Hematopoietic multipotent progenitor cell treated with erythropoietin and hydrocortisone succinate and interleukin-3 and kit ligand, for 6 days (in vitro differentiated cells): ENCODE data around the gene SAYSD1.

Source experiments
- DNase-seq: peaks from one replicate; pipeline ENCODE4 v3.0.0-alpha.2; 2015

The SAYSD1 gene

DNA sequence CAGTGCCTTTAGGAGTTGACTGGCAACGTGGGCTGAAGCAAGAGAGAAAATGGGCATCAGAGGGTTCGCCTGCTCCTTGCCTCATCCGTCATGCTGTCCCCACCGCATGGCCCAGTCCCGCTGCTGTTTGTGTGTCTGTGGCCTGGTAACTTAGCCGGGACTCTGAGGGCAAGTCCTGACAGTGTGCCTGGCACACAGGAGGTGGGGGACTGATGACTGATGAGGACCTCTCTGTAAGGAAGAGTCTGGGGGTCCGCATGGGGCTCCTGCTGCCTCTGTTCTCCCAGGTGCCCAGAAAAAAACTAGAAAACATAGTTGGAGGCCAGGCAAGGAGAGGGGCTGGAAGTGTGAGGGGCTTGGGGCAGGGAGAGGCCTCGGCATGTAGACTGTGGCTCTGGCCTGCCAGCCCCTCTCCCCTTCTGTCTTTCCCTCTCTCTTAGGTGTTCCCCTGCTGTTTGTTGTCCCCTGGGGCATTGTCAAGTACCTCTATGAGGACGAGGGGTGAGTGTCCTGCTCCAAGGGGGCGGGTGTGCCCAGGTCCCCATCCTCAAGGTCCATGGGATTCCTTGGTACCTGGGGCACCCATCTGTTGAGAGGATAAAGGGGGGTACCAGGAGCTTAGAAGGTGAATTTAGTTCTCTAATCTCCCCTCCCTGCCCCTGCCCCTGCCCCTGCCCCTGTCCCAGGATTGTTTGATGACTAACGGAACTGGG, 36.9 kb downstream of the SAYSD1 start:
- no peak for DNase-seq

DNA sequence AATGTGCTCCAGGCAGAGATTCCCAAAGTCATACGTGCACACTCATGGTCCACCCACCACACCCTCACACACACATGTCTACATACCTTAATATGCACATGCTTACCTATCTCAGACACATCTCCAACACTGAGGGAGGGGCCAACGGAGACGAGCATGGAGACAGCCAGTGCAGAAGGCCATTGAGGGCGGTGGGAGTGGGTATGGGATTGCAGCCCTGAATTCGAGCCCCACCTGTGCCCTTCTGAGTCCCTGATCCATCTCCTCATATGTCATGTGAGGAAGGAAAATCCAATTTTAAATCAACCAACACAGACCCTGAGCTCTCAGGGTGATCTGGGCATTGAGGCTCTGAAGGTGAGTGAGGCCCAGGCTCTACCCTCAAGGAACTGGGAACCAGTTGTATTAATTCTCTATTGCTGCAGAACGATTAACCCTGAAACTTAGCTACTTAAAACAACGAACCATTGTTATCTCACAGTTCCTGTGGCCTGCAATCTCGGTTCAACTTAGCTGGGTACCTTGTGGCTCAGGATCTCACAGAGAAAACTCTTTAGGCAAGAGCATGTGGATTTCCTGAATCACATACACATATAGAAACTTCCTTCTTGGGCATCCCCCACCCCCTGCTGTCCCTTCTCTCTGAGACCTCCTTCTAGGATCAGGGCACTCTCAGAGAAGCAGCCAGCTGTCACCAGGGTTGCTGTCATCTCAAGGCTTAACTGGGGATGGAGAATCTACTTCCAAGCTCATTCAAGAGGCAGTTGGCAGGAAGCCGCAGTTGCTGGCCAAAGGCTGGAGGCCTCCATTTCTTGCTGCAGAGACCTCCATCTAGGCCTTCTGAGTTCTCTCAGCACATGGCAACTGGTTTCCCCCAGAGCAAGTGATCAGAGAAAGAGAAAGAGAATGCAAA, 38.1 kb downstream of the SAYSD1 start:
- no peak for DNase-seq

DNA sequence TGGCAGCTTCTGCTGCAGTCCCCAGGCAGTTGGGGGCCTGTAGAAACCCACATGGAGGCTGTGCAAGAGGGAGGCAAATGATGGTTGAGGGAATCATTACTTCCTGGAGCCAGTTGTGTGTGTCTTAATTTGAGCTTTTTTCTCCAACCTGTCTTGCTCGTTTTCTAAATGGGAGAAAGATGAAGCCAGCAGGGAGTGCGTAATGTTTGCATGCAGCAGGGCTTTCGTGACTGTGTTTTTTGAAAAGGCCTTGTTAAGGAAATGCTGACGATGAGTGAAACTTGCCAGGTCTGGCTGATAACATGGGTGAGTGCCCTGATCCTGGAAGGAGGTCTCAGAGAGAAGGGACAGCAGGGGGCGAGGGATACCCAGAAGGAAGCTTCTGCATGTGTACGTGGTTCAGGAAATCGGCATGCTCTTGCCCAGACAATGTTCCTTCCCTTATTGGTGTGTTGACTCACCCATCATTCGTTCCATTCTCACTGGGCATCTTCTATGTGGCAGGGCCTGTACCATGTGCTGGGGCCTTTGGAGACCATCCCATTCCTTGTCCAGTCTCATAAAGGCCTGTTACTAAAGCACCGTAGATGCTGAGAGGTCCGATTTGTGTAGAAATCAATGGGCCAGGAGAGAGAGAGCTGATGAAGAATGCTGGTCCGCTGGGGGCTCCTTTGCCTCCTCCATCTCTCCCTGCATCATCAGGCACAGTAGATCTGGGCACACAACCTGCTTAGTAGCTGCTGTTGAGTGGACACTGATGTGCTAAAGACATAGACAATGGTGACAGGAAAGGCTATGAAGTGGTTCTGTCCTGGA, 39.0 kb downstream of the SAYSD1 start:
- DNase-seq: no peak

DNA sequence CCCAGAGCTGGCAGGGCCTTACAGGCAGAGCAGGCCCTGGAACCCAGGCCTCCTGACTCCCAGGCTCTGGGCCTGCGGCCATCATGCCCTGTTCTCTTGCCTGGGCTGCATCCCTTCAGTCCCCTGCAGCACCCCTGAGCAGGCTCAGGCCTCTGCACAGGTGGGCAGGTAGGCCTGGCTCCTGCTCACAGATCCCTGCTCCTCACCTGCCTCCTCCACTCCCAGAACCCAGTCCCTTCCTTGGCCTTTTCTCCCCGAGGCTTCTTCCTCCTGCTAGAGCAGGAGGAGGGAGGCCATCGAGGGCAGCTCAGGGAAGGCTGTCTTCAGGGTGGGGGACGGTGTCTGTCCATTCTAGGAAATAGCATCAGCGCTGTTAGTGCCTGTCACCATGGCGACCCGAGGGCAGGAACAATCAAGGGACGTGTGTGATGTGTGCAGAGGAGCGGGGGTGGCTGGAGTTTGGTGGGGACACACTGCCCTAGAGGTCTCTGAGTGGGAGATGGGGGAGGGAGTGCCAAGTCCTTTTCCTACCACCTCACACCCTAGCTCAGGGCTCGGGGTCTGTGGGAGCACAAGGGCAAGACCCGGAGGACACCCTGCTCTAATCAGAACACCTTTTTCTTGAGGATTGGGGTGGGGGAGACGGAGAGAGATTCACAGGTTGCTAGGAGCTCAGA, 39.8 kb downstream of the SAYSD1 start:
- no peak for DNase-seq

DNA sequence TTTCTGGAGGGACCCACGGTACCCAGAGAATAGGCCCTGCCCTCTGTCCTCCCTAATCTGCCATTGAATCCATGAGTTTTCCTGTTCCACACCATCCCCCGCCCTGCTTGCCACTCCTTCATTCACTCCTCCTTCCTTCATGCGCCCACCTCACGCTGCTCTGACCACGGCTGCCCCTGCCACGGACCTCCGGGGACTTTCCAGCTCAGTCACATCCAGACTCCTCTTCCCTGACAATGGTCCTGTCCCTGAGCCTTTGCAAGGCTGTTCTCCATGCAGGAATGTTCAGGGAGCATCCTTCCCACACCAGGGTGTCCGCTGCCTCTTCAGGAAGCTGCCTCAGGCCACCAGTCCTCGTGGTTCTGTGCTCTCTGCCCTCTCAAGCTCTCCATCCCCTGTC, 40.5 kb downstream of the SAYSD1 start:
- DNase-seq: no peak

DNA sequence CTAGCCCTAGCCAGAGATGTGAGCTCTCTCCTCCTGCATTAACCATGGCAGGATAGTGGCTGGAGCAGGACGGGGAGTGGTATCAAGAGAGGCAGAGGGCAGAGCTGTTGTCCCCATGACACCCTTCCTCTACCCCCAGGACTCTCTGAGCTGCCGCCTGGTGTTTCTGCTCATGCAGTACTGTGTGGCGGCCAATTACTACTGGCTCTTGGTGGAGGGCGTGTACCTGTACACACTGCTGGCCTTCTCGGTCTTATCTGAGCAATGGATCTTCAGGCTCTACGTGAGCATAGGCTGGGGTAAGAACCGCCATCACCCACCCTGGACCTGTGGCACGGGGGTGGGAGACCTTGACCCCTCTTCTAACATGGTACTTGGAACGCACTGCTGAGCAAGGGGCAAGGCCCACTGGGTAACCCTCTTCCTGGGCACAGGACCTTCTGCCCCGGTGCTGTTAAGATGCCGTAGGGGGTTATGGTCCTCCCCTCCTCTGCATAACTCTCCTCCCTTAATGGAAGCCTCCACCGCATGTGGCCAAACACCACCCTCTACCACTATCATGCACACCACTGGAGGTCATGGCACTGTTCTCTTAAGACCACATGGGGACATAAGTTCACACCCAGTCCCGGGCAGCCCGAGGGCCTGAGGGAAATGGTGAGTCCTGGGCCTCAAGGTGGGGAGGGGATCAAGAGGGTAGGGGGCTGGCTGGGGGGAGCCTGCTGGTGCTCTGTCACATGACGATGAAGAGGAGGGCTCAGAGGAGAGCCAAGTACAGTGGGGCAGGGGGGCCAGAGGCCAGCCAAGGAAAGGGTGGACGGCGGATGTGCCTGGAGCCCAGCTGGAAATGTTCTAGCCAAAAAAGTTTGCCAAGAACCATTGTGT, 41.3 kb downstream of the SAYSD1 start:
- no peak for DNase-seq

DNA sequence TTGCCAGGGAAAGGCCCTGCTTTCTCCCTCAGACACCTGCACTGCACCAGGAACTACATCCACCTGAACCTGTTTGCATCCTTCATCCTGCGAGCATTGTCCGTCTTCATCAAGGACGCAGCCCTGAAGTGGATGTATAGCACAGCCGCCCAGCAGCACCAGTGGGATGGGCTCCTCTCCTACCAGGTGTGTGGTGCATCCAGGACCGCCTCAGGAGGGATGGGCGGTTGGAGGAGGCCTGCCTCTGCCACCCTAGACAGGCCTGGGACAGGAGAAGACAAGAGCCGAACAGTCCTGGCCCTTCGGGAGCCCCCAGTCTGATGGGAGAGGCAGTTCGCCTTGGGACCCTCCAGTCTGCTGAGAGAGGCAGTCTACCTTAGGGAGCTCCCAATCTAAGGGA, 42.2 kb downstream of the SAYSD1 start:
- no peak for DNase-seq

DNA sequence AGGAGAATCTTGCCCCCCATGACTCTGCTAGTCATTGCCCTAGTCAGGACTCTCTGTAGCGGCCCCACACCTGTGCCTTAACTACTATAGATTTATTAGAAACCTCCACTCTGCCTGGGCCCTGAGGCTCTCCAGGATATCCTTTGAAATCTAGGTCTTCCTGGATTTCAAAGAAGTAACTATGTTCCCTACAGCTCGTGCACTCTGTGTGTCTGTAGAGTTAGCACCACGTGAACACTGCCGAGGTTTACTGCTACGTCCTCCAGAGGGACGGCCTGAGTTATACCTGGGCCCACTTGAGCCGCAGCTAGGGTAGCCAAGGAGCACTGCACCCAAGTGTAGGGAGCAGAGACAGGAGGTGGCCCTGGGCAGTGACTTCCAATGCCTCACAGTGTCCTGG, 46.6 kb downstream of the SAYSD1 start:
- no peak for DNase-seq

DNA sequence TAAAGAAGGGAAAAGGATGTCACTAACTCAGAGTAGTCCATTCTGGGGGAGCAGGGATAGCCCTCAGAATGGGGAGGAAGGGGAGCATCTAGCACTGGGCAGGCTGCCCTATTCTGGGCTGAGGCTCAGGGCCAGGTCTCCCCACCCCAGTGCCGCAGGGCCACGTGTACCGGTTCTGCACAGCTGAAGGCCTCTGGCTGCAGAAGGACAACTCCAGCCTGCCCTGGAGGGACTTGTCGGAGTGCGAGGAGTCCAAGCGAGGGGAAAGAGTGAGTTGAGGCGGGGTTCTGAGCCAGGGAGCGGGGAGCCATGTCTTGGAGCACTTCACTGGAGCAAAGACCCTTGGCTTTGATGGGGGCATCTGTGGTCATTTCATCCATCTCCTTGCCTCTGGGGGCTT, 49.4 kb downstream of the SAYSD1 start:
- DNase-seq: no peak

DNA sequence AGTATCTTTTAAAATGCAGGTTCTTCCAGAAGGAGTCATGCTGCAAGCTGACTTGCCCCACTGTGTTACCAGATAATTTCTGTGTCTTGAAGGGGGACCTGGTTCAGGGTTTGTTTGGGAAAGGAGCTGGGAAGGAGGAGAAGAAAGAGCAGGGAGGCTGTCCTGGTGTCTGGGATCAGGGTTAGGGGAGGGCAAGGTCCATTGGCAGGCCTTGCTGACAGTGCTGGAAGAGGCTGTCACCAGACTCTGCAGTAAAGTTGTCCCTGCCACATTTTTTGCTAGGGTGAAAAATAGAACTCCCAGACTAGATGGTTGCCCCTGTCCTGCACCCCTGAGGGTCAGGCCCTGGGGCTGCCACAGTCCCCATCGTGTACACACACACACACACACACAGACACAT, 51.5 kb downstream of the SAYSD1 start:
- no peak for DNase-seq

DNA sequence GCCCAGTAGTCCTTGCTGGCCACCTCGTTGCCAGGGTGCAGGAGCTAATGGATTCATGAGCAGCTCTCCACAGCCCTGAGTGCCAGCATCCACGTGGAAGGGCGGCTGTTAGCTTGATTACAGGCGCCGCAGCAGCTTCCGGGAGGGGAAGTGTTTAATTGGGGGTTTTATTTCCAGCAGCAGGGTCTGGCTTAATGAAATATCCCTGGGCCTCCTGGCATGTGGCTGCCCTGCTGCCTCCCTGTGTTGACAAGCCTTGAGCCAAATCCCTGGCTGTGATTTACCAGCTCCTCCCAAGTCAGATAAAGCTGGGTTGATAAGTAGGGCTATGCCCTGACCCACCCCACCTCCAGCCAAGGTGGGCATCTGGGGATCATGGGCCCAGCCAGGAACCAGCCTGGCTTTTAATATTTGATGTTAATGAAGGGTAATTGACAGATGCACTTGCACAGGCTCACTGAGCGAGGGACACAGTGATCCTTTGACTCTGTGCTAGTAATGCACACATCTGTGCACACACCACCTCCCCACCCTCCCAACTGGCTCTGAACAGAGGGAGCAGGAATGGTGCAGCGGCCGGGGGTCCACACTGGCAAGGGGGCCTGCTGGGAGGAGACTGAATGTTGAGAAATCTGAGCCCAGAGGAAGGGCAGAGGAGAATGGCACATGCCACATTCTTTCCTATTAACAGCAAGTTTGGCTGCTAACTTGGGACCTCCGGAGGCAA, 52.8 kb downstream of the SAYSD1 start:
- DNase-seq: no peak

DNA sequence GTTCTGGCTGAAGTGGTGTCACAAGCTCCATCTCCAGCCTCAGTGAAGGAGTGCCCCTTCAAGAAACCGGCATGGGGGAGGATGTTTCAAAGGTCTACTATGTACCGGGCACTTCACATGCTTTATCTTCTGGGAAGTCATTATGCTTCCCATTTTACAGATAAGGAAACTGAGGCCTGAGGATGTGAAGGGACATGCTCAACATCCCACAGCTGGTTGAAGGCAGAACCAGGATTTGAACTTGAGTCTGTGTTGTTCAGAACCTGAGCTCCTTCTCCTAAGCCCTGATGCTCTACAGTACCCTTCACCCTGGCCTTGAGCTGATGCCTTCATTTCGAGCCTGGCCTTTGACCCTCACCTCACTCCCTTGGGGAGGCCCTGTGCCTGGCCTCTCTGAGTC, 53.4 kb downstream of the SAYSD1 start:
- DNase-seq: no peak

DNA sequence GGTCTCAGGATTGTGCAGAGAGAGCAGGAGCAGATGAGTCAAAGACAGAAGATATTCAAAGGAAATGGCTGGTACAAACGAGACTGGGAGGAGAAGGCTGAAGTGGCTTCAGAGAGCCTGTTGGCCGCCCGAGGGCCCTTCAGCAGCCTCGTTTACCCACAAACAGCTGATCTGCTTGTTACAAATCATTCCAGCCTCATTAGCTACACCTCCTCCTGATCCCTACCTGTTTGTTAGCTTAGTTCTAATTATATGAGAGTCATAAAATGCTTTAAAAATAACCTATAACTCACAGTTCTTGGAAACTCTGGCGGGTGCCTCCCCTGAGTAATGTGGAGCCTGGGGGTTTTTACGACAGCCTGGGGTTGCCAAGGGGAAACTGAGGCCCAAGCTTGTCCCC, 53.8 kb downstream of the SAYSD1 start:
- DNase-seq: no peak

DNA sequence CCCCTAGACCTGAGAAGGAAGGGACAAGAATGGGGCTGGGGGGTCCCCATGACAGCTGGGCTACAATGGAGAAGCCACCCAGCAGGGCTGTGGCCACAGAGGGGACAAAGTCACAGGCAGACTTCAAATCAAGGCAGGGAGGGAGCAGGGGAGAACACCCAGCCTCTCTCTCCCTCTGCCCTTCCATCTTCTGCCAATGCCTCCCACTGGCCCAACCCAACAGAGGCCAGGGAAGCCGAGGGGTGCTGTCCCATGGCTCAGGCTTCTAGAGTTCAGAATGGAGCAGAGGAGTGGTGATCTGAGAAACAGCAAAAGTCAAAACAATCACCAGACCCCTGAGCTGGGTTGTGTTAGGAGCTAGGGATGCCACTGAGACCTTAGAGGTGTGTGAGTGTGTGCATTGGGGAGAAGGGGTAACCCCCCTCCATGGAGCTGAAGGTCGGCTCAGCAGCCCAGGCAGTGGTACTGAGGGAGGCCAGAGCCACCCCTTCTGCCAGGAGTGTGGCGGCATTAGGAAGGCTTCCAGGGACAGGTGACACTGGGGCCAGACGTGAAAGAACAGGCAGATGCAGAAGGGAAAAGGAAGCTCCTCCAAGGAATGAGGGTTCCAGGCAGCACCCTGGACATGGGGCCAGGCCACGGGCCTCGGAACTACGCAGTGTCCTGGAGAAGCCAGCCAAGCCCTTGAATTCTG, 54.4 kb downstream of the SAYSD1 start:
- no peak for DNase-seq

DNA sequence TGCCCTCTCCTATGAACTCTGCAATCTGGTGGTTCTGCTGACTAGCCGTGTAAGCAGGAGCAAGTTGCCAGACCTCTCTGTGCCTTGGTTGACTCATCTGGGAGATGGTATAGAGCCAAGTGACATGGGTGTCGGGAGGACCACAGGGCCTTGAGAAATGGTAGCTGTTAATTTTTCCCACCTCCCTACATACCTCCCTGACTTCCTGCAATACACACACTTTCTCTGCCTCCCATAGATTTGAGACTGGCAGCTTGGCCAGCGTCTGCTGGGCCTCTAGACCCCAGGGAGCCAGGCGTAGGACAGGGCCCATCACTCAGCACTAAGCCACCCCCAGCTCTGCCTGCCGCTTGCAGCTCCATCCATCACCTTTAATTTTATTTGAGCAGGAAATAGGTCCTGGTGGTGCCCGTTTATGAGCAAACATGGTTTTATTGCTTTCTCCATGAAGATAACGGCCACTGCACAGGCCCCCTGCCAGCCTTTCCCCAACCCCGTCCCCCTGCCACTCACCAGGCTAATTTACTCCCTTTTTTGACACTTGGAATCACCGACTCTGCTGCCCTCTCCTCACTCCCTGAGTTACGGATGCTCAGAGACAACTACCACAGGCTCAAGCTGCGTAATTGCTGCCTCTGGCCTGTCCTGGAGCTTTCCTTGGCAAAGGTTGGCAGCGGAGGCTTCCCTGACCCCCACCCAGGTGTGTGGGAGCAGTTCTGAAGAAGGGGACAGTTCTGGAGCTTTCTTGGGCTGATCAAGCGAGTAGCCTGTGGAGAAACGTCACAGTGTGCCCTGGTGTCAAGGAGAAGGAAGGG, 55.3 kb downstream of the SAYSD1 start:
- DNase-seq: no peak

DNA sequence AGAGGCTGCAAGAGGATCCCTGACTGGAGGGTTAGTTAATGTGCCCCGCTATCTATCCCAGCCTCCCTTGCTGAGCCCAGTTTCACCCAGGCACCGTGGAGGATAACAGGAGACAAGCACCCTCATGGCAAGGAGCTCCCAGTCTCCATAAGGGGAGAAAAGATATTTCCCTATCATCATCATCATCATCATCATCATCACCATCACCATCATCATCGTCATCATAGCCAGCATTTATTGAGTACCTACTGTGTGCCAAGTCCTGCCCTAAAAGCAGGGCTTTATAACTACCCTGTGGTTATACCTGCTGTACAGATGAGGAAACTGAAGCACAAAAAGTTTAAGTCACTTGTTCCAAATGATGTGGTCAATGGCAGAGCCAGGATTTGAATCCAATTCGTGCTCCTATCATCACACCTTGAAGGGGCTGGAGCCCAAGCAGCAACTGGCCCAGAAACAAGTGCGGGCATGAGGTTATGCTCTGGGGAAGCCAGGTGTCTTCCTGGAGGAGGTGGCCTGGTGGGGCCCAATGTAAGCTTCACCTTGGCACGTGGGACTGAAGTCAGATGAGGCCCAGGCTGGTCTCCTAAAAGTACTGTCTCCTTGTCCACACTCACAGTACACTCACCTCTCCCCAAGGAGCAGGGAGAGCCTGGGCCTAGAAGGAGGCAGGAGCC, 56.4 kb downstream of the SAYSD1 start:
- DNase-seq: no peak

DNA sequence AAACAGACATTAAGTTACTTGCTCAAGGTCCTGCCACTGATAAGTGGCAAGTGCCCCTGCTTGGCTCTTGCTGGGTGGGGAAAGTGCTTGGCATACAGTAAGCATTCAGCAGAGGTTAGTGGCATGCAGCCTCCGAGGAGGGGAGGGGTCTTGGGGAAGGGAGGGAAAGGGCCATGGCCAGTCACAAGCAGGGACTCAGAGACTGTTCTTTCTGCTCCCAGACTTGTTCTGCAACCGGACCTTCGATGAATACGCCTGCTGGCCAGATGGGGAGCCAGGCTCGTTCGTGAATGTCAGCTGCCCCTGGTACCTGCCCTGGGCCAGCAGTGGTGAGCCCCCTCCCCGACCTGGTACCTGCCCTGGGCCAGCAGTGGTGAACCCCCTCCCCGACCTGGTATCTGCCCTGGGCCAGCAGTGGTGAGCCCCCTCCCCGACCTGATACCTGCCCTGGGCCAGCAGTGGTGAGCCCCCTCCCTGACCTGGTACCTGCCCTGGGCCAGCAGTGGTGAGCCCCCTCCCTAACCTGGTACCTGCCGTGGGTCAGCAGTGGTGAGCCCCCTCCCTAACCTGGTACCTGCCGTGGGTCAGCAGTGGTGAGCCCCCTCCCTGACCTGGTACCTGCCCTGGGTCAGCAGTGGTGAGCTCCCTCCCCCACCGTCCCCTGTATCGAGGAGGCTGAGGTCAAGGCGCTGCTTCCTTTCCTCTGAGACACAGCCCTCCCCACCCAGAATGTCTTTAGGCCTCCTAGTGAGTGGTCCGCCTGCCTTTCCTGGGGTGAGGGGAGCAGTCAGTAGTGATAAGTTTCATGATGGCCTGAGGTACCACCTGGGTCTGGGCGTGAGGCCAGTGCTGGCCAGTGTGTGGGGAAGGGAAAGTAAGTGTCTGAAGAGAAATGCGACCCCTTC, 57.5 kb downstream of the SAYSD1 start:
- no peak for DNase-seq

DNA sequence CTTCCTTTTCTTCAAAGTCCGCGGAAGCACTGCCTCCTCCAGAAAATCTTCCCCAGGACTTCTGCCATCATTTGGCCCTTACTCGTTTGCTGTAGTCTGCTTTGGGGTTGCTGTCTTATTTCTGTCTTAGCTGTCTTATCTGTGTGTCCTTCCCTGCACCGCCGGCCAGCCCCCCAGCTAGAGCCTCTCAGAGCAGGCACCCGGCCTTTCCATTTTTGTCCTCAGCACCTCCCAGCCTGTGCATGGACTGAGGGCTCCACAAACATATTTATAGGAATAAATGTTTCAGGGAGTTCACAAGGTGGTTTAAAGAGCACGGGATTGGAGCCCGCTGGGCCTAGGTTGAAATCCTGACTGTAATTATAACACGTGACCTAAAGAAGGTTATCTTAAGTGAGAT, 58.3 kb downstream of the SAYSD1 start:
- no peak for DNase-seq
